ENCODE measurements around the gene CIRBP.

CIRBP gene

DNA sequence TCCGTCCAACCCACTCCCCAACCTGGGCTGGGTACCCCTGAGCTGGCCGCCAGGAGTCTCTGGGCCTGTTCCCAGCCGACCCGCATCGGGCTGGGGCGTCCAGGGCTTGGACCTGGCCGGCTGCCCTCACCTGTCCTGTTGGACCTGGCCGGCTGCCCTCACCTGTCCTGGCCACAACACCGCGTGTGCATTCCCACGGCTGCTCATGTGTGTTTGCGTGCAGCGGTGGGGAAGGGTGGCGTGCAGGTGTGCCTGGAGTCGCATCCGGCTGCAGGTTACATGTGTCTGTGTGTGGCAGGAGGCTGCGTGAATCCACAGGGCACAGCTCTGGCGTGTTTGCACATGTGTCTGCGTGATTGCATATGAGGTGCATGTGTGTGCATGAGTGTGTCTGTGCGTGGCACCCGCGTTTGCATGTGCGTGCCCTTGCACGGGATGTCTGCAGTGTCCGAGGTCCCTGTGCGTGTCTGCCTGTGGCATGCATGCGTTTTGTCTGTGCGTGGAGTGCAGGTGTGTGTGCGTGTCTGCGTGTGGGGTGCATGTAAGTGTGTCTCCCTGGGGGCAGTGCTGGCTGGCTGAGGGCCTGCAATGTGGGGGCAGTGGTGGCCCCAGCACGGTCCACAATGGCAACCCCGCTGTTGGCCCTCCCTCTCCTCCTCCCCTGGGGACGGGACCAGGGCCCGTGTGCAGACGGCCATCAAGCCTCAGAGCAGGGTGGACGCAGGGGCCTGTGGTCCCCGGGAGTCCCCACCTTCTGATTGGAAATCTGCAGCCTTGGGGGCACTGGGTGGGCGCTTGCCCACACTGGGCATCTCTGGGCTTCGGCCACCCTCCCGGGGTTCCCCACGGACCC, 19.9 kb downstream of the CIRBP start:
- TF ChIP-seq, protein P1, sequence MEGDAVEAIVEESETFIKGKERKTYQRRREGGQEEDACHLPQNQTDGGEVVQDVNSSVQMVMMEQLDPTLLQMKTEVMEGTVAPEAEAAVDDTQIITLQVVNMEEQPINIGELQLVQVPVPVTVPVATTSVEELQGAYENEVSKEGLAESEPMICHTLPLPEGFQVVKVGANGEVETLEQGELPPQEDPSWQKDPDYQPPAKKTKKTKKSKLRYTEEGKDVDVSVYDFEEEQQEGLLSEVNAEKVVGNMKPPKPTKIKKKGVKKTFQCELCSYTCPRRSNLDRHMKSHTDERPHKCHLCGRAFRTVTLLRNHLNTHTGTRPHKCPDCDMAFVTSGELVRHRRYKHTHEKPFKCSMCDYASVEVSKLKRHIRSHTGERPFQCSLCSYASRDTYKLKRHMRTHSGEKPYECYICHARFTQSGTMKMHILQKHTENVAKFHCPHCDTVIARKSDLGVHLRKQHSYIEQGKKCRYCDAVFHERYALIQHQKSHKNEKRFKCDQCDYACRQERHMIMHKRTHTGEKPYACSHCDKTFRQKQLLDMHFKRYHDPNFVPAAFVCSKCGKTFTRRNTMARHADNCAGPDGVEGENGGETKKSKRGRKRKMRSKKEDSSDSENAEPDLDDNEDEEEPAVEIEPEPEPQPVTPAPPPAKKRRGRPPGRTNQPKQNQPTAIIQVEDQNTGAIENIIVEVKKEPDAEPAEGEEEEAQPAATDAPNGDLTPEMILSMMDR (IDR thresholded peaks at IDR 0.05; ENCODE audit: insufficient read depth, low read depth, low read length, missing control alignments) = no peak
- H3K4me3 ChIP-seq (ENCODE audit: low read depth, low read length) = no peak overlapping the region
- DNase-seq (ENCODE audit: low read depth) = no peak

DNA sequence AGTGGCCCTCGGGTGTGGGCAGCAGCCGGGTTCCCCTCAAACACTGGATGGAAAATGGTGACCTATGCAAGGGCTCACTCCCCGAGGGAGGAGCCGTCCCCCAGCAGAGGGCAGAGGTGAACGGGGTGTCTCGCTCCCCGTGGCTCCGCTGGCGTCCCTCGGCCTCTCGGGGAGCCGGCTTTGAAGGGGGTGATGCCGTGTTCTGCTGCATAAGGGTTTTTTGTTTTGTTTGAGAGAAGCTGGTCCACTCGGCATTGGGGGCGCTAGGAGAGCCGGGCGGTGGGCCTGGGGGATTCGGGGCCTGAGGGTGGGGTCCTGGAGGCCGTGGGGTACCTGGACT, 20.5 kb downstream of the CIRBP start:
- no peak for DNase-seq (ENCODE audit: low read depth)
- TF ChIP-seq, protein P1 (IDR thresholded peaks at IDR 0.05; ENCODE audit: insufficient read depth, low read depth, low read length, missing control alignments) = no peak
- H3K4me3 ChIP-seq (ENCODE audit: low read depth, low read length) = no peak overlapping the region

DNA sequence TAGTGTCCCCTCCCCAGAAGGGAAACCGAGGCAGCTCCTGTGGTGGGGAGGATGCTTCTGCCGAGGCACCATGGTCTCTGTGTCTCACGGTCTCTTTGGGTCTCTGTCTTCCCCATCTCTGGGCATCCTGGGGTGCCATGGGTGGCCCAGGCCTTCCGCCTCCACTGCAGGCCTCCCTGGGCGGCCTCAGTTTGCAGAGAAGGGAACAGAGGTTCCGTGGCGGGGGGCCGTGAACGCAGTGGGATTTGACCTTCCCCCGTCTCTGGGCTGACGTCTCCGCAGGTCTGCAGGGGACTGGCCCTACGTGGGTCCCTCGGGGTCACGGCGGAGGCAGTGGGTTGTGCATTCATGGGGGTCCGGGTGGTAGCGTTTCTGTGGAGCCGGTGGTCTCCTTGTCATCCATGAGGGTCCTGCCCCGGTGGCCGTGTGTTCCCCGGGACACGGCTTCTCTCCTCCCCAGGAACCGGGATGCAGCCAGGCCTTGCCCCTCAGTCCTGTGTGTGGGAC, 21.1 kb downstream of the CIRBP start:
- H3K4me3 ChIP-seq (ENCODE audit: low read depth, low read length) = no peak overlapping the region
- DNase-seq (ENCODE audit: low read depth) = no peak
- TF ChIP-seq, protein P1 (IDR thresholded peaks at IDR 0.05; ENCODE audit: insufficient read depth, low read depth, low read length, missing control alignments) = no peak

DNA sequence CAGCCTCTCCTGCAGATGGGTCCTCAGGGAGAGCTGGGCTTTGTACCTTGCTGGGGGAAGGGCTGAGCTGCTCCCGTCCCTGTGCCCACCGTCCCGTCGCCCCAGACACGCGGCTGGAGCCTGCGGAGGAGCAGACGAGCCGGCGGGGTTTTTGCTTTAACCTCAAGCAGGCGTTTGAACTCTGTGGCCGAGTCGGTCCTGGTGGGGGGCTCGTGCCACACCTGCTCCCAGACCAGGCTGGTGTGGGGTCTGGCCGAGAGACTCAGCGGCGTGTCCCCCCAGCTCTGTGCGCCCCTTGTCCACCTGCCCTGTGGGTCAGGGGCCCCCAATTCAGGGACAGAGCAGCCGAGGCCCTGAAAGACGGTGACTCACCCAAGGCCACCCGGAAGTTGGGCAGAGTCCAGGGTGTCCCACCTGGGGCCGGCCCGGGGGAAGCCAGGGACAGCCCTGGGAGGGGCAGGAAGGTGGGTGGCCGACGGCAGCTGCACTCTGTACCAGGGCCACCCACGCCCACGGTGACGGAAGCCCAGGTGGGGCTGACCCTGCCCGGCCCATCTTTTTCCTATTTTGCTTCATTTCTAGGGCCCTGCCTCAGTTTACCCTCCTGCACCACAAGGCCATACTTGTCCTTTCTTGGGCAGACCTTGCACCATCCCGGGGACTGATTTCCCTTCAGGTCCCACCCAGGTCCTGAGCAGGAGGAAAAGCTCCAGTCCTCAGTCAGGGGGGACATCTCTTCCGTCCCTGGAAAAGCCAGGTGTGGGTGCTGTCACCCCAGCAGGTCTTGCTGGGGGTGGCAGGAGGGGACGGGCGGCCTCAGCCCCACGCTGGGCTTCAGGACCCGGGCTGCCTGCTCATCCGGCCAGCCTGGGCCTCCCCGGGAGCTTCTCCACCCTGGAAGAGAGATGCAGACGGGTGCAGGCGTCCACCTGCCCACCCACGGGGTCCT, 21.8 kb downstream of the CIRBP start:
- H3K4me3 ChIP-seq (ENCODE audit: low read depth, low read length) = no peak overlapping the region
- TF ChIP-seq, protein P1 (IDR thresholded peaks at IDR 0.05; ENCODE audit: insufficient read depth, low read depth, low read length, missing control alignments) = no peak
- no peak for DNase-seq (ENCODE audit: low read depth)

DNA sequence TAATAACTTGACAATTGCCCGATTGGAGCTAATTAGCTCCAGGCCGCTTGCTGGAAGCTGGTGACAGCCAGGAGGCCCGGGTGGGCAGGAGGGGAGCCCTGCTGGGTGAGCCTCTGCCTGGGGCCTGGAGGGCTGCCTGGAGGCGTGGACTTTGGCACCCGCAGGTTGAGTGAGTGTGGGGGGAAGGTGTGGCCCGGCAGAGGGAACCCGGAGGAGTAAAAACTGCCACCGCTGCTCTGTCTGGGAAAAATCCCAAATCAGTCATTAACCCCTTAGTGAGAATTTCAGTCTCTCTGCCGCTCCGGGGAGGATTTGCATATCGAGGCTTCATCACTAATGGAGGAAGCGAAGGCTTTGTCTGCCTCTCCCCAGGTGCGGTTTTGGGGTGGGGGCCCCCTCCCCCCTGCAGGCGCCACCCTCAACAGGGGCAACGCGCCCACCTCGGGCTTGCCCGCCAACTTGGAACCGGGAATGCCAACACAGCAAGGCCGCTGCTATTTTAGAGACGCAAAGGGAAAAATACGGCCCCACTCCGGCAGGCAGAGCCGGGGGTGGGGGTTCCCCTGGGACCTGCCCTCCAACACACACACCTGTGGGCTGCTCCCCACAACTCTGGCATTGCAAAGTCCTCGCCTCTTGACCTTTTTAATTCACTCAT, 22.8 kb downstream of the CIRBP start:
- TF ChIP-seq, protein P1 (IDR thresholded peaks at IDR 0.05; ENCODE audit: insufficient read depth, low read depth, low read length, missing control alignments) = no peak
- peak; percentile 34 for DNase-seq (ENCODE audit: low read depth)
- H3K4me3 ChIP-seq (ENCODE audit: low read depth, low read length) = peak overlapping the region; percentile 17

DNA sequence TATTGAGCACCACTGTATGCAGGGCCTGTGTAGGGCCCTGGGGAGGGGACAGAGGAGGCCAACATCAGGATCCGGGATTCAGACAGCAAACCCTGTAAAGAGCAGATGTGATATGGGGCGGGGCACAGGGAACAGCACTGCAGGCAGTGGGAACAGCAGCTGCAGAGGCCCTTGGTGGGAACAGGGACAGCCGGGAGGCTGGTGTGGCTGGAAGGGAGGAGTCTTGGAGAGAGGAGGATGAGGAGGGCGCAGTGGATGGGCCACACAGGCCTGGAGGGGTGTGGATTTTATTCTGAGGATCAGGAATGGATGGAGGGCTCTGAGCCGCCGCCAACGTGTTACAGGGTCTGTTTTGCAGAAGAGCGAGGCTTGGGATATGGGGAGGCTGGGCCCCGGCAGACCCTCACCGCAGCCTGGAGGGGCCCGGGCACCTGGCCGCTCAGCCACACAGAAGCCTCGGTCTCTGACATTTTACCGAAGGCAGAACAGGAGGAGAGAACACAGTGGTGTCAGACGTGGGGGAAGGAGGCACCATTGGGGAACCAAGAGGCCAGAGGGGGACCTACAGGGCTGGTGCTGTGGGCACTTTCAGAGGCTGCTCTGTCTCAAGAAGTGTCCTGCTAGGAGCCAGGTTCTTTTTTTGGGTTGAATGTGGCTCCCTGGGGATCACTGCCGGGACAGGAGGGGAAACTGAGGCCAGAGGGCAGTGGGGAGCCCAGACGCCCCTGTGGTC, 23.5 kb downstream of the CIRBP start:
- H3K4me3 ChIP-seq (ENCODE audit: low read depth, low read length) = no peak overlapping the region
- DNase-seq (ENCODE audit: low read depth) = no peak
- TF ChIP-seq, protein P1 (IDR thresholded peaks at IDR 0.05; ENCODE audit: insufficient read depth, low read depth, low read length, missing control alignments) = no peak
